Measurements from ENCODE around the gene PRDM16.

DNA sequence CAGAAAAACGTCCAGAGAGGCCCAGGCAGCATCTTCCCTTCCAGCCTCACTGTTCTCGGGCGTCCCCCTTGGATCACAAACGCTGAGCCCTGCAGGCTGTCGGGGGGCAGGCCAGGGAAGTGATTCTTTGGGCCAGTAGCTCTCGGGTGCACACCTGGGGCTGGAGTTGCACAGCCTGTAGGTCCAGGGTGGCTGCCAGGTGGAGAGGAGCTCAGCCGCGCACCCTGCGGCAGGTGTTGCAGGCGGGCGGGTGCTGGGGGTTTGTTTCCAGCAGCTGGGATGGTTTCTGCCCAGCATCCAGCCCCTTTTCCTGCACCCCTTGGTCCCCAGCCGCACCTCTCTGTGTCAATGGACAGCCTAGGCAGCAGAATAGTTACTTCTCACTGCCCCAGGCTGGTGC lies 15.7 kb downstream of the PRDM16 start:
- TF ChIP-seq ZFP41 (tag by site-specific recombination; IDR thresholded peaks at IDR 0.05; ENCODE audit: borderline replicate concordance) (no peak), ZNF16 (tag by site-specific recombination; IDR thresholded peaks at IDR 0.05; ENCODE audit: low read depth) (no peak), ZNF423 (tag by site-specific recombination; IDR thresholded peaks at IDR 0.05) (no peak), TCF7L2 (IDR thresholded peaks at IDR 0.05; ENCODE audit: borderline replicate concordance, low read depth, low read length) (no peak), ZNF302 (tag by site-specific recombination; IDR thresholded peaks at IDR 0.05; ENCODE audit: low read depth) (no peak), ZNF623 (tag by site-specific recombination; IDR thresholded peaks at IDR 0.05) (no peak)
- TF ChIP-seq, protein P1, sequence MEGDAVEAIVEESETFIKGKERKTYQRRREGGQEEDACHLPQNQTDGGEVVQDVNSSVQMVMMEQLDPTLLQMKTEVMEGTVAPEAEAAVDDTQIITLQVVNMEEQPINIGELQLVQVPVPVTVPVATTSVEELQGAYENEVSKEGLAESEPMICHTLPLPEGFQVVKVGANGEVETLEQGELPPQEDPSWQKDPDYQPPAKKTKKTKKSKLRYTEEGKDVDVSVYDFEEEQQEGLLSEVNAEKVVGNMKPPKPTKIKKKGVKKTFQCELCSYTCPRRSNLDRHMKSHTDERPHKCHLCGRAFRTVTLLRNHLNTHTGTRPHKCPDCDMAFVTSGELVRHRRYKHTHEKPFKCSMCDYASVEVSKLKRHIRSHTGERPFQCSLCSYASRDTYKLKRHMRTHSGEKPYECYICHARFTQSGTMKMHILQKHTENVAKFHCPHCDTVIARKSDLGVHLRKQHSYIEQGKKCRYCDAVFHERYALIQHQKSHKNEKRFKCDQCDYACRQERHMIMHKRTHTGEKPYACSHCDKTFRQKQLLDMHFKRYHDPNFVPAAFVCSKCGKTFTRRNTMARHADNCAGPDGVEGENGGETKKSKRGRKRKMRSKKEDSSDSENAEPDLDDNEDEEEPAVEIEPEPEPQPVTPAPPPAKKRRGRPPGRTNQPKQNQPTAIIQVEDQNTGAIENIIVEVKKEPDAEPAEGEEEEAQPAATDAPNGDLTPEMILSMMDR (tag by site-specific recombination; IDR thresholded peaks at IDR 0.05), result no peak
